Sigmoid colon (tissue), 4 donors: Measurements from ENCODE around the gene SSUH2.

ENCODE experiments used
- EP300 ChIP-seq, 4 donors: sonication (generic); formaldehyde crosslinking; IDR thresholded peaks; one replicate each; pipeline ENCODE4 v1.6.1; 2017; ENCODE audit warnings: antibody characterized with exemption in 4 of 4
- POLR2A ChIP-seq, 2 donors: fragments of 450-650 bp; IDR thresholded peaks; one replicate each; pipeline ENCODE4 v1.6.1; 2016; ENCODE audit warnings: antibody characterized with exemption in 2 of 2, mild to moderate bottlenecking in 2 of 2, moderate library complexity in 2 of 2
- POLR2AphosphoS5 ChIP-seq, 4 donors: sonication (generic); formaldehyde crosslinking; IDR thresholded peaks; one replicate each; pipeline ENCODE4 v1.6.1; 2017; ENCODE audit warnings: antibody characterized with exemption in 4 of 4
- TF ChIP-seq, protein P1 (sequence below), 4 experiments: fragments of 450-650 bp in 3 of 4; fragments of 200-600 bp in 1 of 4; IDR thresholded peaks; one replicate each; pipeline ENCODE4 v1.5.1; 2016 to 2019; ENCODE audit warnings: antibody characterized with exemption in 4 of 4, mild to moderate bottlenecking in 3 of 4, moderate library complexity in 2 of 4

- TF ChIP-seq, protein P1, sequence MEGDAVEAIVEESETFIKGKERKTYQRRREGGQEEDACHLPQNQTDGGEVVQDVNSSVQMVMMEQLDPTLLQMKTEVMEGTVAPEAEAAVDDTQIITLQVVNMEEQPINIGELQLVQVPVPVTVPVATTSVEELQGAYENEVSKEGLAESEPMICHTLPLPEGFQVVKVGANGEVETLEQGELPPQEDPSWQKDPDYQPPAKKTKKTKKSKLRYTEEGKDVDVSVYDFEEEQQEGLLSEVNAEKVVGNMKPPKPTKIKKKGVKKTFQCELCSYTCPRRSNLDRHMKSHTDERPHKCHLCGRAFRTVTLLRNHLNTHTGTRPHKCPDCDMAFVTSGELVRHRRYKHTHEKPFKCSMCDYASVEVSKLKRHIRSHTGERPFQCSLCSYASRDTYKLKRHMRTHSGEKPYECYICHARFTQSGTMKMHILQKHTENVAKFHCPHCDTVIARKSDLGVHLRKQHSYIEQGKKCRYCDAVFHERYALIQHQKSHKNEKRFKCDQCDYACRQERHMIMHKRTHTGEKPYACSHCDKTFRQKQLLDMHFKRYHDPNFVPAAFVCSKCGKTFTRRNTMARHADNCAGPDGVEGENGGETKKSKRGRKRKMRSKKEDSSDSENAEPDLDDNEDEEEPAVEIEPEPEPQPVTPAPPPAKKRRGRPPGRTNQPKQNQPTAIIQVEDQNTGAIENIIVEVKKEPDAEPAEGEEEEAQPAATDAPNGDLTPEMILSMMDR (IDR thresholded peaks at IDR 0.05) = no peak
- TF ChIP-seq POLR2A (IDR thresholded peaks at IDR 0.05) (no peak), POLR2AphosphoS5 (IDR thresholded peaks at IDR 0.05) (no peak), EP300 (IDR thresholded peaks at IDR 0.05) (no peak)
These were observed 66.3 kb downstream of the SSUH2 start for GRCh38 chr3:8578282-8578681.
